Measurements from ENCODE around the gene SLC10A7.
A peak's percentile ranks its signal among the peaks of the same experiment; 100 is the strongest.

SLC10A7 gene

GRCh38 chr4:146522869-146523205 lies 1.1 kb upstream of the SLC10A7 start:
- DNase-seq = no peak
- Histone ChIP-seq H3K4me1 (ENCODE audit: low read length) (peaks cover 14% of the 10 kb centered on the region; the same call in 1 of the 2 replicates), H3K27me3 (replicated peaks; ENCODE audit: insufficient read depth, low read length) (no peaks in the 10 kb centered on the region), H3K4me3 (ENCODE audit: low read length) (peak overlapping the region; percentile 92), H3K9ac (ENCODE audit: low read length) (peak overlapping the region; percentile 95), H4K20me1 (ENCODE audit: insufficient read depth, low read length) (no peaks in the 10 kb centered on the region), H3K9me2 (replicated peaks; ENCODE audit: insufficient read depth, low read length) (no peaks in the 10 kb centered on the region), H3K4me2 (ENCODE audit: low read depth, low read length) (peak overlapping the region; percentile 88), H3K9me3 (replicated peaks; ENCODE audit: insufficient read depth, low read length) (no peaks in the 10 kb centered on the region), H2AFZ (ENCODE audit: low read length) (peak overlapping the region; percentile 100), H3F3A (ENCODE audit: insufficient read depth, low read length) (0 out of 2 replicates have a peak, but pooled peaks cover 4% of the 10 kb centered on the region), H3K36me3 (replicated peaks; ENCODE audit: insufficient read depth, low read length) (no peaks in the 10 kb centered on the region), H3K27ac (ENCODE audit: low read length) (peak overlapping the region; percentile 84; the same call in 1 of the 2 replicates), H3K79me2 (ENCODE audit: low read length) (peaks cover 35% of the 10 kb centered on the region)
- TF ChIP-seq EZH2phosphoT487 (IDR thresholded peaks at IDR 0.05; ENCODE audit: low read length) = no peak
- TF ChIP-seq CTCF (IDR thresholded peaks at IDR 0.05; ENCODE audit: low read length) = no peak
- TF ChIP-seq EZH2 (optimal IDR thresholded peaks at IDR 0.05; ENCODE audit: low read depth, low read length) = no peak

GRCh38 chr4:146522098-146522868 lies 543 bp upstream of the SLC10A7 start:
- TF ChIP-seq EZH2phosphoT487 (IDR thresholded peaks at IDR 0.05; ENCODE audit: low read length) = no peak
- no peak for TF ChIP-seq EZH2 (optimal IDR thresholded peaks at IDR 0.05; ENCODE audit: low read depth, low read length)
- Histone ChIP-seq H3K27me3 (replicated peaks; ENCODE audit: insufficient read depth, low read length) (no peaks in the 10 kb centered on the region), H3K4me2 (ENCODE audit: low read depth, low read length) (peak overlapping the region; percentile 88), H3K9me2 (replicated peaks; ENCODE audit: insufficient read depth, low read length) (no peaks in the 10 kb centered on the region), H3K36me3 (replicated peaks; ENCODE audit: insufficient read depth, low read length) (no peaks in the 10 kb centered on the region), H3K4me1 (ENCODE audit: low read length) (peaks cover 14% of the 10 kb centered on the region; the same call in 1 of the 2 replicates), H4K20me1 (ENCODE audit: insufficient read depth, low read length) (no peaks in the 10 kb centered on the region), H3K79me2 (ENCODE audit: low read length) (peaks cover 40% of the 10 kb centered on the region), H3K9ac (ENCODE audit: low read length) (peak overlapping the region; percentile 95), H3K27ac (ENCODE audit: low read length) (peak overlapping the region; percentile 84), H3K4me3 (ENCODE audit: low read length) (peak overlapping the region; percentile 92), H3F3A (ENCODE audit: insufficient read depth, low read length) (0 out of 2 replicates have a peak, but pooled peaks cover 4% of the 10 kb centered on the region), H3K9me3 (replicated peaks; ENCODE audit: insufficient read depth, low read length) (no peaks in the 10 kb centered on the region), H2AFZ (ENCODE audit: low read length) (peak overlapping the region; percentile 100)
- peak; percentile 91 for DNase-seq

- Histone ChIP-seq H3K9ac (ENCODE audit: low read length) (peak overlapping the region; percentile 95), H3K9me2 (replicated peaks; ENCODE audit: insufficient read depth, low read length) (no peaks in the 10 kb centered on the region), H3K4me3 (ENCODE audit: low read length) (peak overlapping the region; percentile 92), H3K27me3 (replicated peaks; ENCODE audit: insufficient read depth, low read length) (no peaks in the 10 kb centered on the region), H3F3A (ENCODE audit: insufficient read depth, low read length) (0 out of 2 replicates have a peak, but pooled peaks cover 4% of the 10 kb centered on the region), H3K27ac (ENCODE audit: low read length) (peak overlapping the region; percentile 84), H3K79me2 (ENCODE audit: low read length) (peaks cover 40% of the 10 kb centered on the region), H2AFZ (ENCODE audit: low read length) (peak overlapping the region; percentile 100), H3K4me1 (ENCODE audit: low read length) (peaks cover 14% of the 10 kb centered on the region; the same call in 1 of the 2 replicates), H3K9me3 (replicated peaks; ENCODE audit: insufficient read depth, low read length) (no peaks in the 10 kb centered on the region), H3K4me2 (ENCODE audit: low read depth, low read length) (peak overlapping the region; percentile 88), H3K36me3 (replicated peaks; ENCODE audit: insufficient read depth, low read length) (no peaks in the 10 kb centered on the region), H4K20me1 (ENCODE audit: insufficient read depth, low read length) (no peaks in the 10 kb centered on the region)
- TF ChIP-seq EZH2phosphoT487 (IDR thresholded peaks at IDR 0.05; ENCODE audit: low read length) (no peak), EZH2 (optimal IDR thresholded peaks at IDR 0.05; ENCODE audit: low read depth, low read length) (no peak), CTCF (IDR thresholded peaks at IDR 0.05; ENCODE audit: low read length) (no peak)
- peak; percentile 61 for DNase-seq
Measured at GRCh38 chr4:146520896-146521540, 722 bp downstream of the SLC10A7 start.
